Fibroblast of villous mesenchyme (primary cell): ENCODE results near the gene NKG7. TPM values are rescaled to one million over a fixed set of nuclear protein-coding genes. Genes with fewer than 3 reads are reported as not detected.

Experiments used
- DNase-seq: peaks from one replicate; pipeline ENCODE4 v3.0.0-alpha.2; 2010; ENCODE audit warnings: low read depth
- H3K4me3 ChIP-seq: 2 replicates; pipeline ENCODE4 v1.5.1; 2011; ENCODE audit warnings: low read depth, mild to moderate bottlenecking, low read length
- total RNA-seq: library from RNA; depleted of rRNA; stranded (reverse); fragments of >200 nt; gene quantifications from 2 replicates; pipeline ENCODE4 v1.2.3, GENCODE V29; 2012
- TF ChIP-seq, protein P1 (sequence below): IDR thresholded peaks from 2 replicates; pipeline ENCODE4 v1.5.1; 2012; ENCODE audit warnings: low read depth, mild to moderate bottlenecking, low read length; ENCODE audit not compliant: insufficient read depth

NKG7 gene
- total RNA-seq, 1 donor = not detected

DNA sequence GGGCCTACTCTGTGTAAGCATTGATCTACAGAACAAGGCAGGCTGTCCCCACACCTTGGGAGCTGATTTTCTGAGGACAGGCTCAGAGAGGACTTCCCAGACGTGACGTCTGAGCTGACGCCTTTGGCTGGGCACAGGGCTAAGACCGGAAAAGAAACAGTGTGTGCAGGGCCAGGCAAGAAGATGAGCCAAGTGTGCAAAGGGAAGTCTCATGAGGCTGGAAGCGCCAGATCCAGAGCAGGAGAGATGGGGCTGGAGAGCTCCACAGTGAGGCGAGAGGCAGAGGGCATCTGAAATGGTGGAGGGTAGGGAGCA is 48.3 kb downstream of the NKG7 start:
- no peak for DNase-seq
- no peak overlapping the region for H3K4me3 ChIP-seq
- TF ChIP-seq, protein P1, sequence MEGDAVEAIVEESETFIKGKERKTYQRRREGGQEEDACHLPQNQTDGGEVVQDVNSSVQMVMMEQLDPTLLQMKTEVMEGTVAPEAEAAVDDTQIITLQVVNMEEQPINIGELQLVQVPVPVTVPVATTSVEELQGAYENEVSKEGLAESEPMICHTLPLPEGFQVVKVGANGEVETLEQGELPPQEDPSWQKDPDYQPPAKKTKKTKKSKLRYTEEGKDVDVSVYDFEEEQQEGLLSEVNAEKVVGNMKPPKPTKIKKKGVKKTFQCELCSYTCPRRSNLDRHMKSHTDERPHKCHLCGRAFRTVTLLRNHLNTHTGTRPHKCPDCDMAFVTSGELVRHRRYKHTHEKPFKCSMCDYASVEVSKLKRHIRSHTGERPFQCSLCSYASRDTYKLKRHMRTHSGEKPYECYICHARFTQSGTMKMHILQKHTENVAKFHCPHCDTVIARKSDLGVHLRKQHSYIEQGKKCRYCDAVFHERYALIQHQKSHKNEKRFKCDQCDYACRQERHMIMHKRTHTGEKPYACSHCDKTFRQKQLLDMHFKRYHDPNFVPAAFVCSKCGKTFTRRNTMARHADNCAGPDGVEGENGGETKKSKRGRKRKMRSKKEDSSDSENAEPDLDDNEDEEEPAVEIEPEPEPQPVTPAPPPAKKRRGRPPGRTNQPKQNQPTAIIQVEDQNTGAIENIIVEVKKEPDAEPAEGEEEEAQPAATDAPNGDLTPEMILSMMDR = no peak

DNA sequence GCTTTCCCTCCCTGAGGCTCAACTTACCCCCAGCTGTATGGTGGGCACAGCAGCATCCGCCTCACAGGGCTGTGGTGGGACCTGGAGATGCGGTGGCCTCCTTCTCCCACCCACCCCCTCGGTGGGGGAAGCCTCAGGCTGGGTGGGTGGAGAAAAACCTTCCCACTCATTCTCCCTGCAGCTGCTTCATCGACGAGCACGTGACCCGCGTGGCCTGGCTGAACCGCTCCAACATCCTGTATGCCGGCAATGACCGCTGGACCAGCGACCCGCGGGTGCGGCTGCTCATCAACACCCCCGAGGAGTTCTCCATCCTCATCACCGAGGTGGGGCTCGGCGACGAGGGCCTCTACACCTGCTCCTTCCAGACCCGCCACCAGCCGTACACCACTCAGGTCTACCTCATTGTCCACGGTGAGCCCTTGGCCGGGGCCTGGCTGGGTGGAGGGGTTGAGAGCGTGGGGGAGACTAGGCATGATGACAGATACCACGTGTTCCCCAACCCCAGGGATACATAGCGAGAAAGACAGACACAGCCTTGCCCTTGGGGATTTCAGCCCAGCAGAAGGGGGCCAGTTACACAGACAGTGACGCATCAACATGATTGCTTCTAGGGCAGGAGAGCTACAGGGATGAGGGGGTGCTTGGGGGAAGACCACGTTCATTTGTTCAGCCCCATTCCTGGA is 48.8 kb downstream of the NKG7 start:
- no peak for DNase-seq
- TF ChIP-seq, protein P1 = no peak
- no peak overlapping the region for H3K4me3 ChIP-seq

- DNase-seq = no peak
- no peak overlapping the region for H3K4me3 ChIP-seq
- TF ChIP-seq, protein P1 = no peak
Measured at GRCh38 chr19:51321799-51322198, 50.7 kb downstream of the NKG7 start.

Other genes with a start within 250 kb of the NKG7 start
- under 0.01 TPM in 1 of 2 replicates, not detected in the other for gene SIGLEC9, start 247.7 kb downstream of the NKG7 start, total RNA-seq
- not detected in 2 replicates for gene SIGLEC7, start 230.4 kb downstream of the NKG7 start, total RNA-seq
- not detected in 2 replicates for gene CD33, start 147.6 kb downstream of the NKG7 start, total RNA-seq
- not detected in 2 replicates for gene SIGLECL1, start 121.6 kb downstream of the NKG7 start, total RNA-seq
- not detected in 2 replicates for gene IGLON5, start 61.0 kb downstream of the NKG7 start, total RNA-seq
- gene VSIG10L, start 30.5 kb downstream of the NKG7 start, total RNA-seq = 0.43 and 0.64 TPM in 2 replicates
- gene ETFB, start 6.3 kb downstream of the NKG7 start, total RNA-seq = 72.2 and 76.4 TPM in 2 replicates
- gene CLDND2, start 3.7 kb downstream of the NKG7 start, total RNA-seq = not detected in 2 replicates
- not detected in 2 replicates for gene LIM2, start 15.3 kb upstream of the NKG7 start, total RNA-seq
- not detected in 2 replicates for gene C19orf84, start 17.9 kb upstream of the NKG7 start, total RNA-seq
- not detected in 2 replicates for gene SIGLEC10, start 45.0 kb upstream of the NKG7 start, total RNA-seq
- gene SIGLEC8, start 85.8 kb upstream of the NKG7 start, total RNA-seq = not detected in 2 replicates
- gene CEACAM18, start 105.9 kb upstream of the NKG7 start, total RNA-seq = not detected in 2 replicates
- gene SIGLEC12, start 129.1 kb upstream of the NKG7 start, total RNA-seq = not detected in 2 replicates
- gene SIGLEC6, start 159.0 kb upstream of the NKG7 start, total RNA-seq = under 0.01 TPM in 1 of 2 replicates, not detected in the other
- 5.5 and 9.9 TPM in 2 replicates for gene ZNF175, start 198.6 kb upstream of the NKG7 start, total RNA-seq